NCI-H1092 treated with DMSO at 0.1 percent for 48 hours (cell line): ENCODE measurements around the gene MMP24OS.
A peak's percentile ranks its signal among the peaks of the same experiment; 100 is the strongest.
"Not testable (repeated sequence)": the region's sequence is repeated elsewhere in the genome, so short reads cannot be mapped to it uniquely, and the experiment has no call there.

Experiments used
- DNase-seq: peaks from one replicate; lab custom pipeline; 2025; lab: John Stamatoyannopoulos, UW

MMP24OS gene

GRCh38 chr20:35277531-35278395, at the start of gene MMP24OS:
MMP24OS (minus strand) TSS chr20:35278122; CDS start chr20:35277929, 193 bp downstream.
- DNase-seq, result peak; percentile 79

DNA sequence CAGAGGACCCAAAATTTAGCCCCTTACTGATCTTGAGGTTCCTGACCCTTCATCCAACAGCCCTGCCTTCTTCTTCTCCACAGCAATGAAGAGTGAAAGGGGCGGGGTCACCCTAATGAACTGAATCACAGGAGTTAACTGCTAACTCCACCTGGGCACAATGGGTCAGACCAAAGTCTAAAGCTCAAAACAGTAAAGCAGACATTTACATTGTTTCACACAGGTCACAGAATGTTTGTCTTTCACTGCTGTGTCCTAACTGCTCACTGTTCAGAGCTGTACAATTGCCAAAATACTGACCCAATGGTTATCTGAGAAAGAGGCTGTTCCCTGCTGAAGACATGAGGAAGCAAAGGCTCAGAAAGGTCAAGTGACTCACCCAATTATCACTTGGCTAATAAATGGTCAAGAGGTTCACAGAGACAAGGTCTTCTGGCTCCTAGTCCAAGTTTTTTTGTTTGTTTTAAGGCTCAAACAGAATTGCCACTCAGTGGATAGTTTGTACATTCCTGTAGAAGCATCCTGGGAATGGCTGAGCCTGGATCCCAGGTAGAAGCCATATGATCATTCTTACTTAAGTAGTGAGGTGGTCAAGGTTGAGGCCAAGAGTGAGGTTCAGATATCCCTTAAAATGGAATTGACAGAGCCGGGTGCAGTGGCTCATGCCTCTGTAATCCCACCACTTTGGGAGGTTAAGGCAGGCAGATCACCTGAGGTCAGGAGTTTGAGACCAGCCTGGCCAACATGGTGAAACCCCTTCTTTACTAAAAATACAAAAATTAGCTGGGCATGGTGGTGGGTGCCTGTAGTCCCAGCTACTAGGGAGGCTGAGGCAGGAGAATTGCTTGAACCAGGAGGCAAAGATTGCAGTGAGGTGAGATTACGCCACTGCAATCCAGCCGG, 49.4 kb upstream of the MMP24OS start:
- no peak for DNase-seq

GRCh38 chr20:35326740-35327073, 48.8 kb upstream of the MMP24OS start:
- DNase-seq, result no peak

- no peak for DNase-seq
Observed at GRCh38 chr20:35326021-35326739, 48.3 kb upstream of the MMP24OS start.

DNA sequence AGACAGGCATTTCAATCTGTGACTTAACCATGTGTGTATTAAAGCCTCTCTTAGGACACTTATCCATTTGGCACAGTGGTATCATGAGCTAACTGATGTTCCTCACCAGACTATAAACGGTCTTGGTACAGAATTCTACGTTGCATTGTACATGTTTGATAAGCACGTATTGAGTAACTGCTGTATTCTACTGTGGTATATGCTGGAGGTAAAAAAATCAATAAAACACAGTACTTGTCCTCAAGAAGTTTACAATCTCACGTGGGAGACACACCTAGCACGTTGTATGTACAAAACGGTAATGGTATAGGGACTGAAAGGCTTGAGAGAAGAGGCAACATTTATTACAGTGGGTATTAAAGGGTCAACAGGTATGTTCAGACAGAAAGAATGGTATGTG, 47.5 kb upstream of the MMP24OS start:
- no peak for DNase-seq

GRCh38 chr20:35320396-35321126, 42.6 kb upstream of the MMP24OS start:
- DNase-seq, result no peak

- DNase-seq, result no peak
Observed at GRCh38 chr20:35319871-35320197, 41.9 kb upstream of the MMP24OS start.

GRCh38 chr20:35319192-35319870, 41.4 kb upstream of the MMP24OS start:
- DNase-seq, result no peak

- DNase-seq, result no peak
Observed at GRCh38 chr20:35318502-35319157, 40.7 kb upstream of the MMP24OS start.

- no peak for DNase-seq
Observed at GRCh38 chr20:35317416-35318210, 39.7 kb upstream of the MMP24OS start.

GRCh38 chr20:35316086-35316485, 38.2 kb upstream of the MMP24OS start:
- no peak for DNase-seq

- DNase-seq, result not testable (repeated sequence)
Observed at GRCh38 chr20:35315632-35316020, 37.7 kb upstream of the MMP24OS start.

DNA sequence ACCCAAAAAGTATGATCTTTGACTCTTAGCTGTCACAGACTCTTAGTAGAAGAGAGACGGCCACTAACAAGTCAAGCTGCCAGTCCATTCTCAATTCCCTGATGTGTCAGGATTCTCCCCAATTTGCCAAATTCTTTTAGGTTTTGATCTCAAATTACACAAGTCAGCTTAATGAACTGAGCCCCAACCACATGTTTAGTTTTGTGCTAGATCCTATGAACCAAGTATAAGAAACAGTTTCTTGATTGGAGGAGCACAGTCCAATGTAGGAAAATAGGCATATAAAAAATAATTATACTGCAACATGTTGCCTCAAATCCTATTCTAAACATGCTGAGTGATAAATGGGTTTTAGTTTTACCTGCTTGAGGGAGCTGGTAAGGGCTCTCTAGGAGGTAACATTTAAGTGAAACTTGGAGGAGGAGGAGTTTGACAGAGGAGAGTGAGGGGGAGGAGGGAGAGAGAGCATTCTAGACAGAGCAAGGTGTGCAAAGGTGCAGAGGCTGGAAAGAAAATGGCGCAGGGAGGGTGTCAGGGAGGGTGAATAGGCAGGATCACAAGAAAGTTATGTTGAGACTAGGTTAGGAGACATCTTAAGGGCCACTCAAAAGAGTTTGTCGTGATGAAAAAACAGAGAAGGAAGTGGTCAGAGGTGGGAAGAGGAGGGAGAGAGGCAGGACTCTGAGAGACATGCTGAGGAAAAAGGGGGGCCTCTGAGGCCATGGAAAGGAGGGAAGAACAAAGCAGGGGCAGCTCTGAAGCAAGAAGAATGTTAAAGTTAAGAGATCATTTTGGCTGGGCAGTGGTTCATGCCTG, 37.1 kb upstream of the MMP24OS start:
- DNase-seq, result no peak

- no peak for DNase-seq
Observed at GRCh38 chr20:35312318-35312717, 34.4 kb upstream of the MMP24OS start.

GRCh38 chr20:35311822-35312221, 33.9 kb upstream of the MMP24OS start:
- no peak for DNase-seq

DNA sequence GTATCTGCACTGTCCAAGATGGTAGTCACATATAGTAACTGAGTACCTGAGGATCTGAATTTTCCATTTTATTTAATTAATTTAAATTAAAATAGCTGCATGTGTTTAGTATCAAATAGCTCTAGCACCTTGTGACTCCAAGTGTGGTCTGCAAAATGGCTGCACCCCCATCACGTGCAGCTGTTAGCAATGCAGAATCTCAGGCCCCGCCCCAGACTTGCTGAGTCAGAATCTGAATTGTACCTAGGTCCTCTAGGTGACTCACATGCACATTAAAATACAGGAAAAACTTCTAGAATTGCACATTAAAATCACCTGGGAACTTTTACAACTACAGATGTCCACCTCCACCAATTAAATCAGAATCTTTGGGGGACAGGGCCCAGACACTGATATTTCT, 33.5 kb upstream of the MMP24OS start:
- DNase-seq, result no peak

DNA sequence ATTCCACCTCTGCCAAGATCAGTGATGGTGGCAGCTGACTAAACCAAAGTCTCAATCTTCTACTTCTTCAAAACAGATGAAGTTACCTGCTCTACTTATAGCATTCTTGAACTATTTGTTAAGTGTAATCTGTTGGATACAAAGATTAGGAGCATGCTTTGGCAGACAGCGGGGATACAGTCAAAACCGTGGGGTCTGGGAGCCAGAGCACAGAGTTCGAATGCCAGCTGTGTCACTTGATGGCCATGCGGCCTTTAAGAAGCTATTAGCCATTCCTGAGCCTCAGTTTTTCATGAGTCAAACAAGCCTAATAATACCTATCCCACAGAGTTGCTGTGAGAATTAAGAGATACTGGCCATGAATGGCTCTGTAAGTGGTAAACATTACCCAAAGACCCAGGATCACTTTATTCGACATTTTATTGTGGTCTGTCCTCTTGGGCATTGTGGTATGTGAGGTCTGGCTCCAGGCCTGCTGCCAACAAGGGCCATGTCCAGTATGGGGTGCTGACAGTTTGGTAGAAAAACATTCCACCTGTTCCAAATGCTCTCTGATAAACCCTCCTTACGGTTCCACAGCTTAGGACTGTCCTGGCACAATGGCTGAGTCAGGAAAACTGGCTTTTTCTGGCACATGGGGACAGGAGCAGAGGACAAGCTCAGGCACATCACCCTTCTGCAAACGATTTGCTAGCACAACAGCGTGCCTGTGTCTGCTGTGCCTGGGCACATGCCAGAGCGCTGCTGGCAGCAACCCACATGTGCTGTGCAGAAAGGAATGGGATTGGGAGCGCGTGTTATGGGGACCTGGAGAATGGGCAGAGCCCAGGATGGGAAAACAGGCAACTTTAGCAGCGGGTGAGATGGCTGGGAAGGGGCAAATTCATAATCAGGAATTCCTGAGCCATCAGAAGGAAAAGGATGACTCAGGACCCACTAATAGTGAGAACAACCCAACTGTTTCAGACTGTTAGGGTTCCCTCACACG, 30.0 kb upstream of the MMP24OS start:
- no peak for DNase-seq
